Sigmoid colon (tissue), 7 donors: ENCODE results near the gene SKOR1. TPM values are rescaled to one million over a fixed set of nuclear protein-coding genes. Genes with fewer than 3 reads are reported as not detected.

ENCODE experiments used
- DNase-seq: peaks from one replicate; pipeline ENCODE4 v3.0.0-alpha.2; 2019
- H3K27ac ChIP-seq, 4 donors: fragments of 200-600 bp; sonication (generic); one replicate each; pipeline ENCODE4 v1.5.1; 2016 to 2019; ENCODE audit warnings: mild to moderate bottlenecking in 1 of 4
- H3K27me3 ChIP-seq, 3 donors: fragments of 200-600 bp; sonication (generic); one replicate each; pipeline ENCODE4 v1.5.1; 2019; ENCODE audit warnings: mild to moderate bottlenecking in 1 of 3
- H3K36me3 ChIP-seq, 4 donors: fragments of 200-600 bp; sonication (generic); one replicate each; pipeline ENCODE4 v1.5.1; 2016 to 2019
- H3K4me1 ChIP-seq, 4 donors: fragments of 200-600 bp; sonication (generic); one replicate each; pipeline ENCODE4 v1.5.1; 2017 to 2019
- H3K4me3 ChIP-seq, 4 donors: fragments of 200-600 bp; sonication (generic); one replicate each; pipeline ENCODE4 v1.5.1; 2017 to 2019; ENCODE audit warnings: mild to moderate bottlenecking in 2 of 4, moderate library complexity in 1 of 4
- H3K9me3 ChIP-seq, 4 donors: fragments of 200-600 bp in 3 of 4; sonication (generic) in 3 of 4; one replicate each; pipeline versions ENCODE4 v1.5.1 to v1.6.1; 2013 to 2019
- CTCF ChIP-seq, 4 experiments: fragments of 450-650 bp in 3 of 4; fragments of 200-600 bp in 1 of 4; IDR thresholded peaks; one replicate each; pipeline ENCODE4 v1.5.1; 2016 to 2019; ENCODE audit warnings: antibody characterized with exemption in 4 of 4, mild to moderate bottlenecking in 3 of 4, moderate library complexity in 2 of 4
- EP300 ChIP-seq, 4 donors: sonication (generic); formaldehyde crosslinking; IDR thresholded peaks; one replicate each; pipeline ENCODE4 v1.6.1; 2017; ENCODE audit warnings: antibody characterized with exemption in 4 of 4
- POLR2A ChIP-seq, 2 donors: fragments of 450-650 bp; IDR thresholded peaks; one replicate each; pipeline ENCODE4 v1.6.1; 2016; ENCODE audit warnings: antibody characterized with exemption in 2 of 2, mild to moderate bottlenecking in 2 of 2, moderate library complexity in 2 of 2
- POLR2AphosphoS5 ChIP-seq, 4 donors: sonication (generic); formaldehyde crosslinking; IDR thresholded peaks; one replicate each; pipeline ENCODE4 v1.6.1; 2017; ENCODE audit warnings: antibody characterized with exemption in 4 of 4
- WGBS, 2 donors: extraction: QIAGEN DNeasy Blood & Tissue Kit; methylation state at CpG; one replicate each; pipeline ENCODE4 v1.1.7; 2013; 5-methylcytosine and 5-hydroxymethylcytosine counted together
- intact Hi-C: fragments of 100-400 bp; cut with DNase I; formaldehyde crosslinking; loops from one replicate; pipeline ENCODE4 v1.15.1; 2023
- polyA plus RNA-seq, 3 donors: library from polyadenylated mRNA; stranded (reverse); fragments of 200-250 nt; gene quantifications; one replicate each; pipeline ENCODE4 v1.2.3, GENCODE V29; 2013
- total RNA-seq, 4 donors: library from RNA; depleted of rRNA; stranded (reverse); fragments of >200 nt; gene quantifications; one replicate each; pipeline ENCODE4 v1.1.0, GENCODE V29; 2016
- donor health status: healthy with polysubstance abuse.
- donor health status: Bipolar disorder and iron deficiency.
- donor health status: healthy.

The SKOR1 gene
- total and polyA plus RNA-seq, 7 donors = 0.25 to 1.6 (median 1.0) TPM; not detected in 3

- no peak overlapping the region for H3K27ac ChIP-seq
- H3K27me3 ChIP-seq = peaks cover 42 to 48% (median 45%) of the 10 kb centered on the region in 3 donors
- TF ChIP-seq POLR2AphosphoS5 (IDR thresholded peaks at IDR 0.05) (no peak), CTCF (IDR thresholded peaks at IDR 0.05) (peak in 3 of 4 experiments; percentile 30 to 84 (median 59)), EP300 (IDR thresholded peaks at IDR 0.05) (no peak), POLR2A (IDR thresholded peaks at IDR 0.05) (no peak)
- H3K4me3 ChIP-seq = peak overlapping the region in 3 of 4 donors; percentile 35 to 44 (median 35)
- H3K36me3 ChIP-seq = no peaks in the 10 kb centered on the region
- DNase-seq = peak; percentile 63
- no peaks in the 10 kb centered on the region for H3K9me3 ChIP-seq
- 34 to 38% methylated on average over 8 of the region's 8 CpGs for WGBS, 2 donors
- intact Hi-C loops = loop anchor here (5.0 kb wide), 3 partner anchors 294 to 441 kb away; partner anchors contain the start of genes C15orf61, FEM1B and MAP2K5
- H3K4me1 ChIP-seq = peaks cover 0 to 65% (median 61%) of the 10 kb centered on the region in 4 donors
Measured at GRCh38 chr15:67836477-67836876, 11.2 kb downstream of the SKOR1 start.

- Histone ChIP-seq H3K4me3 (no peak overlapping the region), H3K4me1 (peaks cover 0 to 70% (median 63%) of the 10 kb centered on the region in 4 donors), H3K27me3 (peaks cover 39 to 43% (median 40%) of the 10 kb centered on the region in 3 donors), H3K9me3 (no peaks in the 10 kb centered on the region), H3K36me3 (no peaks in the 10 kb centered on the region), H3K27ac (no peak overlapping the region)
- intact Hi-C loops = loop anchor here (5.0 kb wide), 3 partner anchors 295 to 440 kb away; partner anchors contain the start of genes C15orf61, FEM1B and MAP2K5
- 66 to 74% methylated on average over 2 of the region's 2 CpGs for WGBS, 2 donors
- DNase-seq = peak; percentile 30
- TF ChIP-seq EP300 (IDR thresholded peaks at IDR 0.05) (no peak), POLR2AphosphoS5 (IDR thresholded peaks at IDR 0.05) (no peak), CTCF (IDR thresholded peaks at IDR 0.05) (no peak), POLR2A (IDR thresholded peaks at IDR 0.05) (no peak)
Measured at GRCh38 chr15:67836955-67837354, 11.6 kb downstream of the SKOR1 start.

GRCh38 chr15:67838789-67839332 is 13.6 kb downstream of the SKOR1 start:
- Histone ChIP-seq H3K4me3 (peak overlapping the region in 3 of 4 donors; percentile 0 to 90 (median 89)), H3K27ac (peak overlapping the region; percentile 97 to 100 (median 99)), H3K4me1 (peaks cover 0 to 65% (median 58%) of the 10 kb centered on the region in 4 donors), H3K36me3 (no peaks in the 10 kb centered on the region), H3K9me3 (no peaks in the 10 kb centered on the region), H3K27me3 (peaks cover 20 to 24% (median 21%) of the 10 kb centered on the region in 3 donors)
- DNase-seq = peak; percentile 81
- intact Hi-C loops = loop anchor here (5.0 kb wide), 3 partner anchors 297 to 438 kb away; partner anchors contain the start of genes C15orf61, FEM1B and MAP2K5
- TF ChIP-seq EP300 (IDR thresholded peaks at IDR 0.05) (no peak), CTCF (IDR thresholded peaks at IDR 0.05) (peak in 1 of 4 experiments; percentile 7), POLR2A (IDR thresholded peaks at IDR 0.05) (no peak), POLR2AphosphoS5 (IDR thresholded peaks at IDR 0.05) (peak in 2 of 4 donors; percentile 9 to 23)
- WGBS, 2 donors = 6 to 9% methylated on average over 25 of the region's 25 CpGs

GRCh38 chr15:67839499-67839928 is 14.2 kb downstream of the SKOR1 start:
- 1% methylated on average over 12 of the region's 12 CpGs for WGBS, 2 donors
- intact Hi-C loops = loop anchor here (5.0 kb wide), 3 partner anchors 297 to 438 kb away; partner anchors contain the start of genes C15orf61, FEM1B and MAP2K5
- Histone ChIP-seq H3K36me3 (no peaks in the 10 kb centered on the region), H3K27ac (peak overlapping the region; percentile 97 to 100 (median 99)), H3K27me3 (peaks cover 15 to 18% (median 15%) of the 10 kb centered on the region in 3 donors), H3K4me1 (peaks cover 0 to 65% (median 57%) of the 10 kb centered on the region in 4 donors), H3K9me3 (no peaks in the 10 kb centered on the region), H3K4me3 (peak overlapping the region; percentile 9 to 95 (median 90))
- TF ChIP-seq POLR2A (IDR thresholded peaks at IDR 0.05) (no peak), CTCF (IDR thresholded peaks at IDR 0.05) (no peak), EP300 (IDR thresholded peaks at IDR 0.05) (no peak), POLR2AphosphoS5 (IDR thresholded peaks at IDR 0.05) (no peak)
- DNase-seq = peak; percentile 60
